ENCODE results near the gene ADD2.

ADD2 gene

DNA sequence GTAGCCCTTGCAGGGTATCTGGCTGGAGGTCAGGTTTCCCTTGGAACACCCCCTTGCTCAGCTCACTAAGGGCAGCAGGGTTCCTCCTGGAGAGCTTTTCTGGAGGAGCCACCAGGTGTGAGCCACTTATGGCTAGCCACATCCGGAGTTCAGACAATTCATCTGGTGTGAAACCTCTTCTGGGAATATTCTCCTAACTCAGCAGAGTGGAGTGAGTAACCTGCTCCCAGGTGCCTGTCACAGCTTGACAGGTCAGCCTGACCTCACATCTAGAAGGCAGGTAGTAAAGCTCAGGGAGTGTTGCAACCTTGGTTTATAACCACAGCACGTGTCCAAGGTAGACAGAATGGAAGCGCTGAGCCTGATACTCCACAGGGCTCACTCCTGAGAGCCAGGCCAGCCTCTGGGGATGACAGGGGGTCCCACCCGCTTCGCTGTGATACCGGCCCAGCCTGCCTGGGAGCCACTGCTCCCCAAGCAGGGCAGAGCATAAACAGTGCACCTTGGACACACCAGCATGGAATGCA is 151.8 kb downstream of the ADD2 start:
- H3K9me3 ChIP-seq (ENCODE audit: control insufficient read depth, low read depth, low read length): no peaks in the 10 kb centered on the region
- H3K4me1 ChIP-seq (ENCODE audit: control insufficient read depth, low read depth, low read length): peaks cover 21% of the 10 kb centered on the region
- H3K27ac ChIP-seq (ENCODE audit: low read length): no peak overlapping the region
- no peaks in the 10 kb centered on the region for H3K27me3 ChIP-seq (ENCODE audit: control insufficient read depth, insufficient read depth, low read length)
- no peak overlapping the region for H3K9ac ChIP-seq (ENCODE audit: low read length)
- no peaks in the 10 kb centered on the region for H3K36me3 ChIP-seq (ENCODE audit: control insufficient read depth, low read depth, low read length)
- H3K4me3 ChIP-seq (ENCODE audit: low read length): no peak overlapping the region

DNA sequence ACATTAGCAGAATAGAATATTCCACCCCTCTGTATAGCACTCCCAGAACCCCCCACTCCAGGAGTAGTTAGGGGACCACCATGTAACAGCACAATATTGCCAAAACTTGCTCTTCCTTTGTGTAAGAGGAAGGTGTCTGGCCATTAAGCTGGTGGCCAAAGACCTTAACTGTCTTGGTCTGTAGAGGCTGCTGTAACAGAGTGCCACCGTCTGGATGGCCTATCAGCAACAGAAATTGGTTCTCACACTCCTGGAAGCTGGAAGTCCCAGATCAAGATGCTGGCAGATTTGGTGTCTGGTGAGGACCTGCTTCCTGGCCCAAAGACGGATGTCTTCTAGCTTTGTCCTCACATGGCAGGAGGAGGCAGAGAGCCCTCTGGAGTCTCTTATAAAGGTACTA is 152.8 kb downstream of the ADD2 start:
- H3K27ac ChIP-seq (ENCODE audit: low read length): no peak overlapping the region
- no peaks in the 10 kb centered on the region for H3K36me3 ChIP-seq (ENCODE audit: control insufficient read depth, low read depth, low read length)
- no peaks in the 10 kb centered on the region for H3K27me3 ChIP-seq (ENCODE audit: control insufficient read depth, insufficient read depth, low read length)
- no peaks in the 10 kb centered on the region for H3K9me3 ChIP-seq (ENCODE audit: control insufficient read depth, low read depth, low read length)
- H3K9ac ChIP-seq (ENCODE audit: low read length): no peak overlapping the region
- H3K4me1 ChIP-seq (ENCODE audit: control insufficient read depth, low read depth, low read length): peaks cover 13% of the 10 kb centered on the region
- no peak overlapping the region for H3K4me3 ChIP-seq (ENCODE audit: low read length)

GRCh38 chr2:70613521-70613920 is 154.5 kb downstream of the ADD2 start:
- no peak overlapping the region for H3K4me3 ChIP-seq (ENCODE audit: low read length)
- H3K36me3 ChIP-seq (ENCODE audit: control insufficient read depth, low read depth, low read length): no peaks in the 10 kb centered on the region
- H3K4me1 ChIP-seq (ENCODE audit: control insufficient read depth, low read depth, low read length): no peaks in the 10 kb centered on the region

GRCh38 chr2:70612574-70612973 is 155.4 kb downstream of the ADD2 start:
- H3K27me3 ChIP-seq (ENCODE audit: control insufficient read depth, insufficient read depth, low read length): no peaks in the 10 kb centered on the region
- no peaks in the 10 kb centered on the region for H3K36me3 ChIP-seq (ENCODE audit: control insufficient read depth, low read depth, low read length)
- no peaks in the 10 kb centered on the region for H3K9me3 ChIP-seq (ENCODE audit: control insufficient read depth, low read depth, low read length)
- H3K27ac ChIP-seq (ENCODE audit: low read length): no peak overlapping the region
- H3K4me3 ChIP-seq (ENCODE audit: low read length): no peak overlapping the region
- H3K9ac ChIP-seq (ENCODE audit: low read length): no peak overlapping the region
- no peaks in the 10 kb centered on the region for H3K4me1 ChIP-seq (ENCODE audit: control insufficient read depth, low read depth, low read length)

More at GRCh38 chr2:70613521-70613920, 154.5 kb downstream of the ADD2 start:
- no peak overlapping the region for H3K9ac ChIP-seq (ENCODE audit: low read length)
- H3K27me3 ChIP-seq (ENCODE audit: control insufficient read depth, insufficient read depth, low read length): no peaks in the 10 kb centered on the region
- H3K9me3 ChIP-seq (ENCODE audit: control insufficient read depth, low read depth, low read length): no peaks in the 10 kb centered on the region
- H3K27ac ChIP-seq (ENCODE audit: low read length): no peak overlapping the region

- H3K4me1 ChIP-seq (ENCODE audit: control insufficient read depth, low read depth, low read length): no peaks in the 10 kb centered on the region
- no peak overlapping the region for H3K27ac ChIP-seq (ENCODE audit: low read length)
- H3K9me3 ChIP-seq (ENCODE audit: control insufficient read depth, low read depth, low read length): no peaks in the 10 kb centered on the region
- no peaks in the 10 kb centered on the region for H3K27me3 ChIP-seq (ENCODE audit: control insufficient read depth, insufficient read depth, low read length)
- no peak overlapping the region for H3K4me3 ChIP-seq (ENCODE audit: low read length)
- no peaks in the 10 kb centered on the region for H3K36me3 ChIP-seq (ENCODE audit: control insufficient read depth, low read depth, low read length)
- H3K9ac ChIP-seq (ENCODE audit: low read length): no peak overlapping the region
Observed at GRCh38 chr2:70608373-70608772, 159.6 kb downstream of the ADD2 start.

- Histone ChIP-seq H3K4me1 (ENCODE audit: control insufficient read depth, low read depth, low read length) (no peaks in the 10 kb centered on the region), H3K27me3 (ENCODE audit: control insufficient read depth, insufficient read depth, low read length) (no peaks in the 10 kb centered on the region), H3K9me3 (ENCODE audit: control insufficient read depth, low read depth, low read length) (no peaks in the 10 kb centered on the region), H3K27ac (ENCODE audit: low read length) (no peak overlapping the region), H3K9ac (ENCODE audit: low read length) (no peak overlapping the region), H3K4me3 (ENCODE audit: low read length) (no peak overlapping the region), H3K36me3 (ENCODE audit: control insufficient read depth, low read depth, low read length) (no peaks in the 10 kb centered on the region)
Observed at GRCh38 chr2:70607121-70607561, 160.9 kb downstream of the ADD2 start.
